GM12878 (cell line): ENCODE measurements around the gene ALOXE3. TPM values are rescaled to one million over a fixed set of nuclear protein-coding genes. Genes with fewer than 3 reads are reported as not detected.

Experiments
- ATAC-seq: fragments of 200-7000 bp; cut with Tn5 transposase; 3 replicates; pipeline ENCODE4 v1.9.1; 2020; ENCODE audit warnings: mild to moderate bottlenecking, moderate library complexity
- BruUV-seq: library from RNA; stranded (reverse); fragments of 400-500 nt; replicated peaks from 2 replicates; lab custom pipeline; 2021; lab: Mats Ljungman, UMichigan
- CTCF ChIA-PET: fragments of 300-600 bp; sonication (Branson Sonifier 250); formaldehyde crosslinking; extraction: SDS; loops from one replicate; lab custom pipeline; 2021; ENCODE audit warnings: inconsistent platforms; lab: Yijun Ruan, JAX
- POLR2A ChIA-PET: fragments of 350-600 bp; formaldehyde crosslinking; extraction: SDS; loops from one replicate; lab custom pipeline; 2021; ENCODE audit warnings: inconsistent platforms; lab: Charles Lee
- RAD21 ChIA-PET: fragments of 300-600 bp; sonication (Branson Sonifier 250); formaldehyde crosslinking; loops from one replicate; lab custom pipeline; 2023; ENCODE audit warnings: antibody characterized with exemption; ENCODE audit not compliant: unreplicated experiment; lab: Charles Lee
- SMC1A ChIA-PET: fragments of 300-600 bp; sonication (Branson Sonifier 250); formaldehyde crosslinking; loops from one replicate; lab custom pipeline; 2023; ENCODE audit not compliant: unreplicated experiment, uncharacterized antibody; lab: Charles Lee
- DNase-seq: peaks from one replicate; pipeline ENCODE4 v3.0.0-alpha.2; 2011; ENCODE audit warnings: low read depth, low spot score
- FAIRE-seq: peaks from 3 replicates; lab custom pipeline; 2011; peaks lifted over from hg19 to GRCh38; lab: Jason Lieb, UNC
- H2AFZ ChIP-seq: 2 replicates; pipeline ENCODE4 v1.6.0; 2011; ENCODE audit warnings: low read depth, low read length, control low read depth; ENCODE audit not compliant: control insufficient read depth
- H3K27ac ChIP-seq: 2 replicates; pipeline ENCODE4 v1.5.1; 2011; ENCODE audit warnings: control low read depth; ENCODE audit not compliant: control insufficient read depth, insufficient read depth
- H3K27me3 ChIP-seq, 2 experiments: replicated peaks in 1 of 2; 2 replicates each; pipeline versions ENCODE4 v1.6.0 to v1.6.1; 2011; ENCODE audit warnings: low read length in 1 of 2; ENCODE audit not compliant: control insufficient read depth in 2 of 2, insufficient read depth in 2 of 2
- H3K36me3 ChIP-seq, 2 experiments: 2 replicates each; pipeline ENCODE4 v1.5.1; 2011; ENCODE audit warnings: low read length in 1 of 2; ENCODE audit not compliant: control insufficient read depth in 2 of 2, insufficient read depth in 2 of 2
- H3K4me1 ChIP-seq: 2 replicates; pipeline ENCODE4 v1.6.1; 2011; ENCODE audit warnings: mild to moderate bottlenecking, low read length, moderate library complexity, mixed read lengths; ENCODE audit not compliant: control insufficient read depth, insufficient read depth
- H3K4me2 ChIP-seq: 2 replicates; pipeline ENCODE4 v1.6.0; 2011; ENCODE audit warnings: control low read depth; ENCODE audit not compliant: control insufficient read depth, insufficient read depth
- H3K4me3 ChIP-seq: fragments of 200-600 bp; sonication (generic); 2 replicates; pipeline ENCODE4 v1.5.1; 2016
- H3K79me2 ChIP-seq: 2 replicates; pipeline ENCODE4 v1.6.0; 2011; ENCODE audit warnings: low read length; ENCODE audit not compliant: control insufficient read depth, insufficient read depth
- H3K9ac ChIP-seq: 2 replicates; pipeline ENCODE4 v1.8.0; 2011; ENCODE audit warnings: low read length, control low read depth, mixed read lengths; ENCODE audit not compliant: control insufficient read depth, insufficient read depth
- H3K9me3 ChIP-seq: replicated peaks from 3 replicates; pipeline ENCODE4 v1.5.1; 2011; ENCODE audit warnings: mild to moderate bottlenecking, low read length; ENCODE audit not compliant: control insufficient read depth, insufficient read depth
- H4K20me1 ChIP-seq: 2 replicates; pipeline ENCODE4 v1.6.0; 2011; ENCODE audit not compliant: control insufficient read depth, insufficient read depth
- ETV6 ChIP-seq, 2 experiments: fragments of 450-650 bp in 1 of 2; IDR thresholded peaks in 1 of 2; conservative IDR thresholded peaks in 1 of 2; 2 replicates each; pipeline ENCODE4 v1.6.1; 2014; ENCODE audit warnings: antibody characterized with exemption in 1 of 2, borderline replicate concordance in 1 of 2, low read depth in 1 of 2, mild to moderate bottlenecking in 1 of 2, moderate library complexity in 1 of 2
- MXI1 ChIP-seq: fragments of 150-350 bp; IDR thresholded peaks from 2 replicates; pipeline ENCODE4 v1.6.1; 2011; ENCODE audit warnings: low read depth, mild to moderate bottlenecking, inconsistent platforms, low read length, improper control_type of control experiment
- SIN3A ChIP-seq: IDR thresholded peaks from 2 replicates; pipeline ENCODE4 v1.6.1; 2012; ENCODE audit warnings: low read depth, low read length, improper control_type of control experiment
- SMAD5 ChIP-seq: IDR thresholded peaks from 2 replicates; pipeline ENCODE4 v1.6.1; 2016; ENCODE audit warnings: antibody characterized with exemption, low read depth
- WGBS: methylation state at CpG from one replicate; pipeline ENCODE4 v1.1.6; 2016; ENCODE audit warnings: low lambda C conversion rate; ENCODE audit not compliant: insufficient replicate concordance, insufficient coverage; ENCODE audit errors: missing lambda C conversion rate; 5-methylcytosine and 5-hydroxymethylcytosine counted together
- in situ Hi-C: fragments of 300-500 bp; cut with MboI; formaldehyde crosslinking; loops from 9 replicates; pipeline ENCODE4 v1.14.3; 2018; ENCODE audit warnings: mixed read lengths
- intact Hi-C: fragments of 100-400 bp; cut with micrococcal nuclease; formaldehyde crosslinking; loops from one replicate; pipeline ENCODE4 v1.14.2; 2022; ENCODE audit not compliant: unreplicated experiment
- polyA plus RNA-seq, 11 experiments: library from polyadenylated mRNA; depleted of rRNA in 4 of 11; unstranded in 6 of 11; stranded (reverse) in 5 of 11; fragments of >200 nt; fragmentation: Nextera tagmentation in 4 of 11; fragmentation: Illumina TruSeq in 1 of 11; extraction: Ambion mirVana in 4 of 11; extraction: Trizol in 1 of 11; gene quantifications; 1 replicate in 1 of 11; 2 replicates in 10 of 11; pipeline versions ENCODE4 v1.2.1 to v1.2.3, GENCODE V29; 2011 to 2016; ENCODE audit warnings: inconsistent platforms in 2 of 11, missing spikeins in 2 of 11, low read depth in 1 of 11
- total RNA-seq, 4 experiments: library from RNA; depleted of rRNA in 3 of 4; stranded (reverse); fragments of >200 nt in 3 of 4; fragmentation: Illumina TruSeq in 1 of 4; extraction: Trizol in 1 of 4; gene quantifications; 2 replicates each; pipeline versions ENCODE4 v1.2.1 to v1.2.3, GENCODE V29; 2013 to 2021
- TF ChIP-seq, protein P1 (sequence below): fragments of 450-650 bp; IDR thresholded peaks from 2 replicates; pipeline ENCODE4 v1.6.1; 2016; ENCODE audit warnings: mild to moderate bottlenecking, moderate library complexity, borderline replicate concordance
- TF ChIP-seq, protein P2 (sequence below): IDR thresholded peaks from 2 replicates; pipeline ENCODE4 v1.6.1; 2012; ENCODE audit warnings: improper control_type of control experiment, low read depth, low read length; ENCODE audit not compliant: insufficient replicate concordance
- TF ChIP-seq, protein P3 (sequence below): fragments of 450-650 bp; formaldehyde crosslinking; IDR thresholded peaks from 2 replicates; pipeline ENCODE4 v1.4.0; 2020; ENCODE audit warnings: mild to moderate bottlenecking, moderate library complexity

The ALOXE3 gene
- total and polyA plus RNA-seq, 10 of the 15 experiments (the other 5 are each of a cell fraction or from before 2014, with no cell fraction given): 0.04 TPM; not detected in 9

DNA sequence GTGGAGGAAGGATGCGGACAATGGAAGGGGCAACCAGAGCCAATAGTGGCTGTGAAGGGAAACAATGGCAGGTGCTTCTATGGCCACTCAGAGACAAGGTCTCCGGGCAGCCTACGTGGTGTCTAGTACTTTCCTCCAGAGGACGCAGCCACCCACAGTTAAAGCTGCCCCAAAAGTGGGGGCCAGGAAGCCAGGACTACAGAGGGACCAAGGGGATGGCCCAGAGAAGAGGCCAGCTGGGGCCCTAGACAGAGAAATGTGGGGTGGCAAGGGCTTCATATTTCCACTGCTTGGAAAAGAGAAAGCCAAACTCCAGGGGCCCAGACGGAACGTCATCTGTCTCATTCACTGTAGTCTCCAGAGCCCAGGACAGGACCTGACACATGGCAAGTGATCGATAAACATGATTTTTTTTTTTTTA lies 34.7 kb upstream of the ALOXE3 start:
- POLR2A ChIA-PET: interaction anchor here (0.5 to 7.5 kb wide), 4 partner anchors 10 to 36 kb away, joined by 4 to 71 read pairs (median 6); partner anchors contain the start of gene BORCS6
- H3K4me1 ChIP-seq: peaks cover 19% of the 10 kb centered on the region
- RAD21 ChIA-PET: interaction anchor here (4.1 kb wide), 1 partner anchor 15 kb away, joined by 33 read pairs; no protein-coding TSS in a partner anchor
- H2AFZ ChIP-seq: no peak overlapping the region
- no peaks in the 10 kb centered on the region for H3K9me3 ChIP-seq
- intact Hi-C loops: no loop called here
- FAIRE-seq (no peak), ATAC-seq (no peak), DNase-seq (no peak)
- peak overlapping the region; percentile 97 for H3K4me2 ChIP-seq
- no peaks in the 10 kb centered on the region; the same call in 1 of the 2 replicates for H4K20me1 ChIP-seq
- BruUV-seq: no TSS peak
- H3K27ac ChIP-seq: no peak overlapping the region
- CTCF ChIA-PET: interaction anchor here (1.8 to 4.4 kb wide), 2 partner anchors 14 to 34 kb away, joined by 6 to 36 read pairs; no protein-coding TSS in a partner anchor
- in situ Hi-C loops: no loop called here
- H3K36me3 ChIP-seq: peaks cover 6 to 8% of the 10 kb centered on the region in 2 experiments
- no peak overlapping the region for H3K9ac ChIP-seq
- 96% methylated on average over 7 of the region's 7 CpGs for WGBS
- H3K79me2 ChIP-seq: peaks cover 21% of the 10 kb centered on the region
- SMC1A ChIA-PET: interaction anchor here (1.3 kb wide), 1 partner anchor 63 kb away, joined by 3 read pairs; no protein-coding TSS in a partner anchor
- no peaks in the 10 kb centered on the region for H3K27me3 ChIP-seq
- no peak overlapping the region for H3K4me3 ChIP-seq
- TF ChIP-seq, protein P1, sequence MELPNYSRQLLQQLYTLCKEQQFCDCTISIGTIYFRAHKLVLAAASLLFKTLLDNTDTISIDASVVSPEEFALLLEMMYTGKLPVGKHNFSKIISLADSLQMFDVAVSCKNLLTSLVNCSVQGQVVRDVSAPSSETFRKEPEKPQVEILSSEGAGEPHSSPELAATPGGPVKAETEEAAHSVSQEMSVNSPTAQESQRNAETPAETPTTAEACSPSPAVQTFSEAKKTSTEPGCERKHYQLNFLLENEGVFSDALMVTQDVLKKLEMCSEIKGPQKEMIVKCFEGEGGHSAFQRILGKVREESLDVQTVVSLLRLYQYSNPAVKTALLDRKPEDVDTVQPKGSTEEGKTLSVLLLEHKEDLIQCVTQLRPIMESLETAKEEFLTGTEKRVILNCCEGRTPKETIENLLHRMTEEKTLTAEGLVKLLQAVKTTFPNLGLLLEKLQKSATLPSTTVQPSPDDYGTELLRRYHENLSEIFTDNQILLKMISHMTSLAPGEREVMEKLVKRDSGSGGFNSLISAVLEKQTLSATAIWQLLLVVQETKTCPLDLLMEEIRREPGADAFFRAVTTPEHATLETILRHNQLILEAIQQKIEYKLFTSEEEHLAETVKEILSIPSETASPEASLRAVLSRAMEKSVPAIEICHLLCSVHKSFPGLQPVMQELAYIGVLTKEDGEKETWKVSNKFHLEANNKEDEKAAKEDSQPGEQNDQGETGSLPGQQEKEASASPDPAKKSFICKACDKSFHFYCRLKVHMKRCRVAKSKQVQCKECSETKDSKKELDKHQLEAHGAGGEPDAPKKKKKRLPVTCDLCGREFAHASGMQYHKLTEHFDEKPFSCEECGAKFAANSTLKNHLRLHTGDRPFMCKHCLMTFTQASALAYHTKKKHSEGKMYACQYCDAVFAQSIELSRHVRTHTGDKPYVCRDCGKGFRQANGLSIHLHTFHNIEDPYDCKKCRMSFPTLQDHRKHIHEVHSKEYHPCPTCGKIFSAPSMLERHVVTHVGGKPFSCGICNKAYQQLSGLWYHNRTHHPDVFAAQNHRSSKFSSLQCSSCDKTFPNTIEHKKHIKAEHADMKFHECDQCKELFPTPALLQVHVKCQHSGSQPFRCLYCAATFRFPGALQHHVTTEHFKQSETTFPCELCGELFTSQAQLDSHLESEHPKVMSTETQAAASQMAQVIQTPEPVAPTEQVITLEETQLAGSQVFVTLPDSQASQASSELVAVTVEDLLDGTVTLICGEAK: no peak
- TF ChIP-seq, protein P2, sequence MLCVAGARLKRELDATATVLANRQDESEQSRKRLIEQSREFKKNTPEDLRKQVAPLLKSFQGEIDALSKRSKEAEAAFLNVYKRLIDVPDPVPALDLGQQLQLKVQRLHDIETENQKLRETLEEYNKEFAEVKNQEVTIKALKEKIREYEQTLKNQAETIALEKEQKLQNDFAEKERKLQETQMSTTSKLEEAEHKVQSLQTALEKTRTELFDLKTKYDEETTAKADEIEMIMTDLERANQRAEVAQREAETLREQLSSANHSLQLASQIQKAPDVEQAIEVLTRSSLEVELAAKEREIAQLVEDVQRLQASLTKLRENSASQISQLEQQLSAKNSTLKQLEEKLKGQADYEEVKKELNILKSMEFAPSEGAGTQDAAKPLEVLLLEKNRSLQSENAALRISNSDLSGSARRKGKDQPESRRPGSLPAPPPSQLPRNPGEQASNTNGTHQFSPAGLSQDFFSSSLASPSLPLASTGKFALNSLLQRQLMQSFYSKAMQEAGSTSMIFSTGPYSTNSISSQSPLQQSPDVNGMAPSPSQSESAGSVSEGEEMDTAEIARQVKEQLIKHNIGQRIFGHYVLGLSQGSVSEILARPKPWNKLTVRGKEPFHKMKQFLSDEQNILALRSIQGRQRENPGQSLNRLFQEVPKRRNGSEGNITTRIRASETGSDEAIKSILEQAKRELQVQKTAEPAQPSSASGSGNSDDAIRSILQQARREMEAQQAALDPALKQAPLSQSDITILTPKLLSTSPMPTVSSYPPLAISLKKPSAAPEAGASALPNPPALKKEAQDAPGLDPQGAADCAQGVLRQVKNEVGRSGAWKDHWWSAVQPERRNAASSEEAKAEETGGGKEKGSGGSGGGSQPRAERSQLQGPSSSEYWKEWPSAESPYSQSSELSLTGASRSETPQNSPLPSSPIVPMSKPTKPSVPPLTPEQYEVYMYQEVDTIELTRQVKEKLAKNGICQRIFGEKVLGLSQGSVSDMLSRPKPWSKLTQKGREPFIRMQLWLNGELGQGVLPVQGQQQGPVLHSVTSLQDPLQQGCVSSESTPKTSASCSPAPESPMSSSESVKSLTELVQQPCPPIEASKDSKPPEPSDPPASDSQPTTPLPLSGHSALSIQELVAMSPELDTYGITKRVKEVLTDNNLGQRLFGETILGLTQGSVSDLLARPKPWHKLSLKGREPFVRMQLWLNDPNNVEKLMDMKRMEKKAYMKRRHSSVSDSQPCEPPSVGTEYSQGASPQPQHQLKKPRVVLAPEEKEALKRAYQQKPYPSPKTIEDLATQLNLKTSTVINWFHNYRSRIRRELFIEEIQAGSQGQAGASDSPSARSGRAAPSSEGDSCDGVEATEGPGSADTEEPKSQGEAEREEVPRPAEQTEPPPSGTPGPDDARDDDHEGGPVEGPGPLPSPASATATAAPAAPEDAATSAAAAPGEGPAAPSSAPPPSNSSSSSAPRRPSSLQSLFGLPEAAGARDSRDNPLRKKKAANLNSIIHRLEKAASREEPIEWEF: no peak
- TF ChIP-seq, protein P3, sequence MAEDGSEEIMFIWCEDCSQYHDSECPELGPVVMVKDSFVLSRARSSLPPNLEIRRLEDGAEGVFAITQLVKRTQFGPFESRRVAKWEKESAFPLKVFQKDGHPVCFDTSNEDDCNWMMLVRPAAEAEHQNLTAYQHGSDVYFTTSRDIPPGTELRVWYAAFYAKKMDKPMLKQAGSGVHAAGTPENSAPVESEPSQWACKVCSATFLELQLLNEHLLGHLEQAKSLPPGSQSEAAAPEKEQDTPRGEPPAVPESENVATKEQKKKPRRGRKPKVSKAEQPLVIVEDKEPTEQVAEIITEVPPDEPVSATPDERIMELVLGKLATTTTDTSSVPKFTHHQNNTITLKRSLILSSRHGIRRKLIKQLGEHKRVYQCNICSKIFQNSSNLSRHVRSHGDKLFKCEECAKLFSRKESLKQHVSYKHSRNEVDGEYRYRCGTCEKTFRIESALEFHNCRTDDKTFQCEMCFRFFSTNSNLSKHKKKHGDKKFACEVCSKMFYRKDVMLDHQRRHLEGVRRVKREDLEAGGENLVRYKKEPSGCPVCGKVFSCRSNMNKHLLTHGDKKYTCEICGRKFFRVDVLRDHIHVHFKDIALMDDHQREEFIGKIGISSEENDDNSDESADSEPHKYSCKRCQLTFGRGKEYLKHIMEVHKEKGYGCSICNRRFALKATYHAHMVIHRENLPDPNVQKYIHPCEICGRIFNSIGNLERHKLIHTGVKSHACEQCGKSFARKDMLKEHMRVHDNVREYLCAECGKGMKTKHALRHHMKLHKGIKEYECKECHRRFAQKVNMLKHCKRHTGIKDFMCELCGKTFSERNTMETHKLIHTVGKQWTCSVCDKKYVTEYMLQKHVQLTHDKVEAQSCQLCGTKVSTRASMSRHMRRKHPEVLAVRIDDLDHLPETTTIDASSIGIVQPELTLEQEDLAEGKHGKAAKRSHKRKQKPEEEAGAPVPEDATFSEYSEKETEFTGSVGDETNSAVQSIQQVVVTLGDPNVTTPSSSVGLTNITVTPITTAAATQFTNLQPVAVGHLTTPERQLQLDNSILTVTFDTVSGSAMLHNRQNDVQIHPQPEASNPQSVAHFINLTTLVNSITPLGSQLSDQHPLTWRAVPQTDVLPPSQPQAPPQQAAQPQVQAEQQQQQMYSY (CRISPR knock-in tag): no peak
- TF ChIP-seq SMAD5: no peak
- 0 out of 2 replicates have a peak, but pooled peaks have one; percentile 13 for TF ChIP-seq MXI1
- TF ChIP-seq ETV6 (conservative IDR thresholded peaks at IDR 0.05 in 1 of 2, IDR thresholded peaks at IDR 0.05 in 1 of 2; ENCODE audit: borderline replicate concordance in 1 of 2, low read depth in 1 of 2): 0 out of 4 replicates have a peak, but pooled peaks of 1 of the 2 experiments have one; percentile 10
- no peak for TF ChIP-seq SIN3A
